ENCODE data around the gene CCDC92.

The CCDC92 gene

GRCh38 chr12:123979566-123979965 is 6.9 kb upstream of the CCDC92 start:
- no peak for DNase-seq (ENCODE audit: low read depth in 2 of 3, low spot score in 1 of 3)

- no peak for DNase-seq (ENCODE audit: low read depth in 2 of 3, low spot score in 1 of 3)
Measured at GRCh38 chr12:123976227-123976826, 3.7 kb upstream of the CCDC92 start.

- DNase-seq (ENCODE audit: low read depth in 2 of 3, low spot score in 1 of 3) = peak in 2 of 3 donors; percentile 1 to 20
Measured at GRCh38 chr12:123973552-123974341, 1.1 kb upstream of the CCDC92 start.

- DNase-seq (ENCODE audit: low read depth in 2 of 3, low spot score in 1 of 3) = peak in 2 of 3 donors; percentile 9 to 18
Measured at GRCh38 chr12:123971770-123972456, 718 bp downstream of the CCDC92 start.

- no peak for DNase-seq (ENCODE audit: low read depth in 2 of 3, low spot score in 1 of 3)
Measured at GRCh38 chr12:123971449-123971769, 1.2 kb downstream of the CCDC92 start.

- no peak for DNase-seq (ENCODE audit: low read depth in 2 of 3, low spot score in 1 of 3)
Measured at GRCh38 chr12:123967121-123967586, 5.5 kb downstream of the CCDC92 start.

GRCh38 chr12:123966596-123966995 is 6.0 kb downstream of the CCDC92 start:
- no peak for DNase-seq (ENCODE audit: low read depth in 2 of 3, low spot score in 1 of 3)

GRCh38 chr12:123965382-123965781 is 7.2 kb downstream of the CCDC92 start:
- DNase-seq (ENCODE audit: low read depth in 2 of 3, low spot score in 1 of 3) = no peak

GRCh38 chr12:123963821-123964220 is 8.8 kb downstream of the CCDC92 start:
- no peak for DNase-seq (ENCODE audit: low read depth in 2 of 3, low spot score in 1 of 3)

- DNase-seq (ENCODE audit: low read depth in 2 of 3, low spot score in 1 of 3) = no peak
Measured at GRCh38 chr12:123962513-123962912, 10.1 kb downstream of the CCDC92 start.

- no peak for DNase-seq (ENCODE audit: low read depth in 2 of 3, low spot score in 1 of 3)
Measured at GRCh38 chr12:123961585-123962345, 10.9 kb downstream of the CCDC92 start.

GRCh38 chr12:123960856-123961255 is 11.8 kb downstream of the CCDC92 start:
- DNase-seq (ENCODE audit: low read depth in 2 of 3, low spot score in 1 of 3) = no peak

- no peak for DNase-seq (ENCODE audit: low read depth in 2 of 3, low spot score in 1 of 3)
Measured at GRCh38 chr12:123960029-123960735, 12.4 kb downstream of the CCDC92 start.

- DNase-seq (ENCODE audit: low read depth in 2 of 3, low spot score in 1 of 3) = no peak
Measured at GRCh38 chr12:123958876-123959275, 13.8 kb downstream of the CCDC92 start.

GRCh38 chr12:123958462-123958861 is 14.2 kb downstream of the CCDC92 start:
- DNase-seq (ENCODE audit: low read depth in 2 of 3, low spot score in 1 of 3) = no peak

GRCh38 chr12:123957196-123957595 is 15.4 kb downstream of the CCDC92 start:
- DNase-seq (ENCODE audit: low read depth in 2 of 3, low spot score in 1 of 3) = no peak

- no peak for DNase-seq (ENCODE audit: low read depth in 2 of 3, low spot score in 1 of 3)
Measured at GRCh38 chr12:123956249-123956648, 16.4 kb downstream of the CCDC92 start.

- no peak for DNase-seq (ENCODE audit: low read depth in 2 of 3, low spot score in 1 of 3)
Measured at GRCh38 chr12:123954647-123955350, 17.8 kb downstream of the CCDC92 start.

GRCh38 chr12:123952037-123952436 is 20.6 kb downstream of the CCDC92 start:
- DNase-seq (ENCODE audit: low read depth in 2 of 3, low spot score in 1 of 3) = no peak

GRCh38 chr12:123951467-123951866 is 21.2 kb downstream of the CCDC92 start:
- no peak for DNase-seq (ENCODE audit: low read depth in 2 of 3, low spot score in 1 of 3)
